HK-2 (cell line): ENCODE measurements around the gene CHML.

Experiments
- DNase-seq: peaks from one replicate; pipeline ENCODE4 v3.0.0-alpha.2; 2018; ENCODE audit not compliant: unreplicated experiment

The CHML gene

GRCh38 chr1:241617426-241617825, 22.7 kb downstream of the CHML start:
- DNase-seq, result no peak

DNA sequence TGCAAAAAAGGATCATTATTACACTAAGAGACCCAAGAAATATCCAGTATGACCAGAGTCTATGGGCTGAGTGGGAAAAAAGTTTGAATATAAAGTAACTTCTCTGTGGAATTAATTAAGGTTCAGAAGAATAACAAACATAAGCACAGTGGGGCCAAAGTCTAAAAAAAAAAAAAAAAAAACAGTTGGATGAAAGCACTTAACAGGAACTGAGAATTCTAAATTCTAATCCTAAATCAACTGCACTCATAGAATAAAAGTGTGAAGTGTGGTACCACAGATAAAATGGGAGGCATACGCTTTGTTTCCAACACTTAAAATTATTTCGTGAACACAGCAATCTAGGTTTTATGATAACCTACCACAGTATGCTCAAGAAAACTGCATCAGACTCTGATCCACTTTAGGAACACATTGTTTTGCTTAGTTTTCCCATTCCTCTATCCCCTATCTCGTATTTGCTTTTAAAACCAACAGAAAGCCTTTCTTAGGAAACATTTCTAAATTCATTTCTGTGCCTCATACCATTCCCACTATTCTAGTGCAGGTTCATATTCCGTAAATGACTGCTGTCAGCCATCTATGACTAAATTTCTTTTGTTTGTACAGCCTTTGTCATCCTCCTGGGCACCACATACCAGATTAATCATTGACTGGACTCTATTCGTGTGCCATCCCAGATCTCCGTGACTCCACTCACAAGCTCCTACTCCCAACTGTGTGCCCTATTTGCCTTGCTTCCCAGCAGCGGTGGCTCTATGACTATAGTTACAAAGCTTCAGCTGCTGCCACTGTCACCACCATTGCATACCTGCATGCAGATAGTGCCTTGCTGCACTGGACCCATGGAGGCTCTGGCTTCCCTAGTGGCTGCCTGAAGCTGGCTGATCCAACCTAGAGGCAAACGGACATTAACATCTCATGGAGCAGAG, 24.9 kb downstream of the CHML start:
- DNase-seq, result peak; percentile 61

GRCh38 chr1:241614572-241614971, 25.6 kb downstream of the CHML start:
- no peak for DNase-seq

GRCh38 chr1:241614144-241614543, 26.0 kb downstream of the CHML start:
- no peak for DNase-seq

DNA sequence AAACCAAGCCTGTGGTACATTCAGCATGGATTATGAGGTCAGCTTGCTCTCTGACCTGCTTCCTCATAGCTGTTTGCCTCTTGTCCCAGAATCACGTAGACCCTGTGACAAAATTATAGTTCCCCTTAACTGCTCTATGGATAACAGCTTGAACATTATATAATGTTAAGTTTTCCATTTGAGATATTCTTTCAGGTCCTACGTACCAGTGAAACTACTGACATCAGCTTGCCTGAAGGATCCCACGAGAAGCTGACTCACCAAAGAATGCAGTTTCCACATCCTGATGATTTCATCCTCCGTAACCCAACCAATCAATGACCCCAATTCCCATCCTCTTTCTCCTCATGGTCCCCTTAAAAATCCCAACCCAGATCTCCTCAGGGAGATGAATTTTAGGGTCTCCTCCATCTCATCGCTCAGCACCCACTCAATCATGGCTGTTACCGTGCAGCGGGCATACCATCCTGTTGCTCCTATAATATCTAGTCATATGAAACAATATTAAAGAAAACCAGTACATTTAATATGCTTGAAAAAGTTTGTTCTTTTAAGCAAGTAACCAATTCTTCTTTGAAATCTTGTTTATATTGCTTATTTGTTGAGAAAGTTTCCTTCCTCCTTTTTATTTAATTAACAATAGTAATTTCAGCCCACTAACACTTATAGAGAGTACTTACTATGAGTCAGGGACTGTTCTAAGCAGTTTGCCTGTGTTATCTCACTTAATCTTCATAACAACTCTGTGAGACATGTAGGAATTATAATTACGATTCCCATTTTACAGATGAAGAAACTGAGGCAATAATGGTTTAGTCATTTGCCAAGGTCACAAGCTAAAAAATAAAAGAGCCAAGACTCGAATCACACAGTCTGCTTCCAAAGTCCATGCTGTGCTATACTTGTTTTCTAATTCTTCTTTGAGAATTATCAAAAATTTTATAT, 27.4 kb downstream of the CHML start:
- no peak for DNase-seq

DNA sequence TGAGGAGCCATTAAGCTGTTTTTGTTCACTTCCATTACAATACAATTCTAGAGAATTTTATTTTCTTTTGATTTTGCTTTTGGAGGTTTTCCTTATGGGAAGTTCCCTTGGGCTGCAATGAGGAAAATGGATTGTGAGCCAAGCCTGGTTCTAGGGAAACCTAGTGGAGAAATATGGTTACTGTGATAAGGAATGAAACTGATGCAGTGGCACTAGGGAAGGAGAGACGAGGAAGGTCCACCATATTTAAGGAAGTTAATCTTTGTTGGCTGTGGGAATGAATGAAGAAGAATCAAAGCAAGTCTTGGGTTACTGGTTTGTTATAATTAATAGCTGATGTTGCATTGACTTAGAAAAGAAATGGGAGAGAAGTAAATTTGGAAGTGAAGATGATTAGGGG, 28.4 kb downstream of the CHML start:
- no peak for DNase-seq

DNA sequence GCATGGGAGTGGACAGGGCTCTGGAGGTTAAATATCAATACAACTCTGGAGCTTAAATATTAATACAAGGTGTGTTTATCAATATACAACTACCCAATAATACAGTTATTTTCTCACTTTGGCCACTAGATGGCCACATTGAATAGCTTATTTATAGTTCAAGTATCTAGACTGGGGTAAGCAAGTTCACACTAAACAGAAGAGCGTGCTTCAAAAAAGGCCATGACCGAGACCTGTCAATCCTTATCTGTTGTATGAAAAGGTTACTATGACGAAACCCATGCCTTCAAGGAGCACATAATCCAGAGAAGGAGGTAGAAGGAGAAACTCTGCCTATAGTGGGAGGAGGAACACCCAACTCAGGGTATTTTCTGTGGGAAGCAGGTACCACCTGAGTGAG, 29.1 kb downstream of the CHML start:
- DNase-seq, result no peak

- DNase-seq, result no peak
Observed at GRCh38 chr1:241610056-241610815, 29.9 kb downstream of the CHML start.

DNA sequence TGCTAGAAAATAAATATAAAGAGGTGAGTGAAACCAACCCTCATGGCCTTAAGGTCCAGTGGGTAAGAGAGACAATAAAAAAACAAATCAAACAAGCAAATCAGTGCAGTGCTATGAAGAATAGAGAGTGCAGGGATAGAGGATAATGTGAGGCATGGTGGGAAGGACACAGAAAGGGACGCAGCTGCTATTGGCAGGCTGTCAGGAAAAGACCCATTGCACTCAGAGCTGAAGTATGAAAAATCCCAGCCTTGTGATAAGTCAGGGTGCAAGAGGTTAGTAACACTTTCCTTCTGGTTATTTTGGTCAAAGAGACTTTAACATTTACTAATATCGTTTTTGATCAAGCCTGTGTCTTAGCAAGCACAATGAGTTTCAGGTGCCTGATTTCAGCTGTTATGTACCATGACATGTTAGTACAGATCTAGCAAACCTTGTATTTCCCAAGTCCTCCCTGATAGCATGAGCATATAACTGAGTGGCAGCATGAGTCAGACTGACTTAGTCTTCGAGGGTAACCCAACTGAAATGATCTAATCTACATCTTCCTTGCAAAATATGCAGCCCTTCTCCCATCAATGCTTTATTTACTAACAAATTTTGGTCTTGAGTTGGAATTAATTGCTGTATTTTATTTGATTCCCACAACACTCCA, 31.7 kb downstream of the CHML start:
- DNase-seq, result no peak

DNA sequence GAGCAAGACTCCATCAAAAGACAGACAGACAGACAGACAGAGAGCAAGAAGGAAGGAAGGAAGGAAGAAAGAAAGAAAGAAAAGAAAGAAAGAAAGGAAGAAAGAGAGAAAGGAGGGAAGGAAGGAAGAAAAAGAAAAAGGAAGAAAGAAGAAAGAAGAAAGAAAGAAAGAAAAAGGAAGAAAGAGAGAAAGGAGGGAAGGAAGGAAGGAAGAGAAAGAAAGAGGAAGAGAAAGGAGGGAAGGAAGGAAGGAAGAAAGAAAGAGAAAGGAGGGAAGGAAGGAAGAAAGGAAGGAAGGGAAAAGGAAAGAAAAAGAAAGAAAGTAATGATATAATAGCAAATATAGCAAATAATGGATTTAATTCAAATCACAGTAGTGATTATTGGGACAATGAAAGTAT, 32.7 kb downstream of the CHML start:
- no peak for DNase-seq

GRCh38 chr1:241606544-241606943, 33.6 kb downstream of the CHML start:
- no peak for DNase-seq

DNA sequence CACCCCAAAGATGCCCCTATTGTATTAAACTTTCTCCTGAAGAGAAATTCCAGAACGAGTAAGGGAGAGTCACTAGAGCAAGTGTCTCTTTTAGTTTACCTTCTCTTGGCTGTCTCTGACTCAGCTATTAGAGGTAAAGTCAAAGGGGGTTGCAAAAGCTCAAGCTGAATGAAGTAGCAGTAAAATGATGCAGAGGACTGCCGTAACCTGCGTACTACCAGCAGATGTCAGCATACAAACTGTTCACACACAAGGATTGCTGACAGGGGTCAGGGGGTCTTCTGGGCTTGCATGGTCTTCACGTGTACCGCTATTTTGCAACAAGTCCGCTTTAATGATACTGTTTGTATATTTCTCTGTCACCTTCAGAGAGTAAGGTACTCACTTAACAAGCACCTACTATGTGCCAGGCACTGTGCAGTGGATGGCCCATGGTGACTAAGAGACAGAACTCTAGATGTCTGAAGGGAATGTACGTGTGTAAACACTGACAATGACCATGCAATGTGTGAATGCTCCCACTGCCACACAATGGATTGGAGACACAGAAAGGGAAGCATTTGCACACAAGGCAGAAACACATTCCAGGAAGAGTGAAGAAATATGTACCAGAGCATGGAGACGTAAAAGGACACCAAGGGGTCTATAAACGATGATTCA, 34.9 kb downstream of the CHML start:
- no peak for DNase-seq

DNA sequence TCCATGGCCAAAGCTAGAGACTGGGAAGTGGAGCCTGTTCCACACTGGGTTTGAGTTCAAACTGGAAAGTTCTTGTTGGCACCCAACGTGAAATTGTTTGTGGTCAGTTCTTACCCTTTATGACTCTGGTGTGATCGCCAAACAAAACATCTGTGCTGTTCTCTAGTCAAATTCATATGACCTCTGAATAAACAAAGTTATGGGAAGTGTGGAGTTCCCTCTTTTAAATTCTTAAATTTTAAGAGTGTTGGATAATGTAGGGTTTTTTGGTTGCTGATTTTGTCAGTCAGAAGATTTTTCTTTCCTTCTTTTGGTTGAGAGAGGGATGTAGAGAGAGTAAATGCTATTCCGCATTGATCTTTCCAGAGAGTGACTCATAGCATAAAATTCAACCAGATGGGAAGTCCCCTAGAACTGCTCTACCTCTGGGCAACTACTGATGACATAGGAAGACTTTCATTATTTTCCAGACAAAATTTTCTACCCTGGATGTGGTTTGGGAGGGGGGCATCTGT, 36.4 kb downstream of the CHML start:
- no peak for DNase-seq

DNA sequence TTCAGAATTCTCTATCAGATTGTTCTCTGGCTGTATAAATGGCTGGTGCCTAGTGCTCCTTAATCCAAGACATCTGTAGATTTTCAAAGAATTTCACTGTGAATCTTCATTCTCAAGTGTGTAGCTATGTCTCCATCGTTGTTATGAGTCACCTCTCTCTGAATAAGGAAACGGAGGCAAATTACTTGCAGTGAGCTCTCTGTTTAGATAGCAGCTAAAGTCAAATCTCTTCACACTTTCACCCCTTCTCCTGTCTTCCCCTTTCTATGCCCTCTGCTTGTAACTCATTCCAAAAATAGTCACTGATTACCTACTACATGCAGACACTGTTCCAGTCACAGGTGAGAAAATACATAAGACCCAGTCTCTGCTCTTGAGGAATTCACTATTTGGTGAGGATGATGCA, 39.7 kb downstream of the CHML start:
- no peak for DNase-seq

GRCh38 chr1:241598249-241598648, 41.9 kb downstream of the CHML start:
- DNase-seq, result no peak

GRCh38 chr1:241596633-241597032, 43.5 kb downstream of the CHML start:
- no peak for DNase-seq

DNA sequence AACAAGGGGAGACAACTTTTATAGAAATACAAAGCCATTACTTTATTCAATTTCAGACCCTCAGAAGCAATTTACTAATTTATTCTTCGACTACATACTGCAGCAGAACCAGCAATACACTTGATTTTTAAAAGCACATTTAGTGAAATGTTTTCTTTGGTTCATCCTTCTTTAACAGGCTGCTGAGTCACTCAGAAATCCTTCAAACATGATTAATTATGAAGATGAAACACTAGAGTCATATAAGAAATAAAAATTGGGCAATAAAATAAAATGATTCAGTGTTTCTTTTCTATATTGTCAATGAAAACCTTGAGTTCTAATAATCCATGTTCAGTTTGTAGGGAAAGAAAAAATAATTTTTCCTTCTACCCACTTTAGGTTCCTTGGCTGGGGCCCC, 47.0 kb downstream of the CHML start:
- no peak for DNase-seq

DNA sequence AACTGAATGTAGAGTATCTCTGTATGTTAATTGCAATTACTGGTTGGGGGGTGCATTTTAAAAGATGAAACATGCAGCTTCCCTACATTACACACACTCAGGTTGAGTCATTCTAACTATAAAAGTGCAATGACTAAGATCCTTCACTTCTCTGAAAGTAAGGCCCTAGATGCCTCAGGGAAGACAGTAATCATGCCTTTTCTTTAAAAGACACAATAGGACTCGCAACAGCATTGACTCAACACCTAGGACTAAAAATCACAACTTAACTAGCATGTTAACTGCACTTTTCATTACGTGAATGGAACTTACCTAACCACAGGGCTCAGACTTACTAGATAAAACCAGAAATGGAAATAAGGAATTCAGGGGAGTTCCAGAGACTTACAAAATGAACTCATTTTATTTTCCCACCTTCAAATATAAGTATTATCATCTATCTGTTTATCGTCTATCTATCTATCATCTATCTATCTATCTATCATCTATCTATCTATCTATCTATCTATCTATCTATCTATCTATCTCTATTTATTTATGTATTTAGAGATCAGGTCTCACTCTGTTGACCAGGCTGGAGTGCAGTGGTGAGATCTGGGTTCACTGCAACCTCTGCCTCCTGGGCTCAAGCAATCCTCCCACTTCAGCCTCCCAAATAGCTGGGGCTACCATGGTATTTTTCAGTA, 47.8 kb downstream of the CHML start:
- no peak for DNase-seq

- DNase-seq, result no peak
Observed at GRCh38 chr1:241591736-241592135, 48.4 kb downstream of the CHML start.

DNA sequence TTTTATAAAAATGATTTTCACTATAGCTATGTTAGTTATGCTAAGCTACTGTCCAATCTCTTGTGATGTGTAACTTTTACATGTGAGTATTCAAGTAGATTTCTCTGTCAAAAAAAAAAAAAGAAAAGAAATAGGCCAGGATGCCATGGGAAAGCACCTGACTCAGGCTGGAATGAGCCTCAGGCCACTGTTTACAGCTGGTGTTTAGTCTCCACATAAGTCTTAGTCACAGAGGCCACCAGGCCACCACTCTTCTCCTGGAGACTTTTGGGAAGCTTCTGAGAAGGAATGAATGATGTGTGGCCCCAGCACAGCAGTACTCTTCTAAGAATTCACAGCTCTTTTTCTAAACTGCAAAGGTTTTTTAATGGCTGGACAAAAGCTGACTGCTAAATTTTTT, 48.9 kb downstream of the CHML start:
- no peak for DNase-seq
